ENCODE results near the gene CALHM5. TPM values are rescaled to one million over a fixed set of nuclear protein-coding genes. Genes with fewer than 3 reads are reported as not detected.

Gene CALHM5
- total RNA-seq, 2 donors from 2014 or later = 0.20 to 0.37 TPM

GRCh38 chr6:116563830-116564229, 52.4 kb downstream of the CALHM5 start:
- H3K9me3 ChIP-seq = no peaks in the 10 kb centered on the region
- DNase-seq = no peak
- TF ChIP-seq, protein P1, sequence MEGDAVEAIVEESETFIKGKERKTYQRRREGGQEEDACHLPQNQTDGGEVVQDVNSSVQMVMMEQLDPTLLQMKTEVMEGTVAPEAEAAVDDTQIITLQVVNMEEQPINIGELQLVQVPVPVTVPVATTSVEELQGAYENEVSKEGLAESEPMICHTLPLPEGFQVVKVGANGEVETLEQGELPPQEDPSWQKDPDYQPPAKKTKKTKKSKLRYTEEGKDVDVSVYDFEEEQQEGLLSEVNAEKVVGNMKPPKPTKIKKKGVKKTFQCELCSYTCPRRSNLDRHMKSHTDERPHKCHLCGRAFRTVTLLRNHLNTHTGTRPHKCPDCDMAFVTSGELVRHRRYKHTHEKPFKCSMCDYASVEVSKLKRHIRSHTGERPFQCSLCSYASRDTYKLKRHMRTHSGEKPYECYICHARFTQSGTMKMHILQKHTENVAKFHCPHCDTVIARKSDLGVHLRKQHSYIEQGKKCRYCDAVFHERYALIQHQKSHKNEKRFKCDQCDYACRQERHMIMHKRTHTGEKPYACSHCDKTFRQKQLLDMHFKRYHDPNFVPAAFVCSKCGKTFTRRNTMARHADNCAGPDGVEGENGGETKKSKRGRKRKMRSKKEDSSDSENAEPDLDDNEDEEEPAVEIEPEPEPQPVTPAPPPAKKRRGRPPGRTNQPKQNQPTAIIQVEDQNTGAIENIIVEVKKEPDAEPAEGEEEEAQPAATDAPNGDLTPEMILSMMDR (IDR thresholded peaks at IDR 0.05) = no peak
- no peak overlapping the region for H3K4me3 ChIP-seq
- H3K27me3 ChIP-seq = no peaks in the 10 kb centered on the region
- intact Hi-C loops (cut with DNase I) = loop anchor here (2.0 kb wide), 1 partner anchor 277 kb away; no protein-coding TSS in a partner anchor
- no peak overlapping the region for H3K9ac ChIP-seq (ENCODE audit: low read depth in 2 of 2, low read length in 2 of 2)
- H3K36me3 ChIP-seq = no peaks in the 10 kb centered on the region
- no peaks in the 10 kb centered on the region for H3K4me1 ChIP-seq
- no peak overlapping the region for H3K27ac ChIP-seq

GRCh38 chr6:116564311-116564710, 52.9 kb downstream of the CALHM5 start:
- H3K9ac ChIP-seq (ENCODE audit: low read depth in 2 of 2, low read length in 2 of 2) = no peak overlapping the region
- H3K36me3 ChIP-seq = no peaks in the 10 kb centered on the region
- H3K27ac ChIP-seq = no peak overlapping the region
- intact Hi-C loops (cut with DNase I) = loop anchor here (2.0 kb wide), 1 partner anchor 278 kb away; no protein-coding TSS in a partner anchor
- no peaks in the 10 kb centered on the region for H3K9me3 ChIP-seq
- TF ChIP-seq, protein P1 (IDR thresholded peaks at IDR 0.05) = no peak
- no peak overlapping the region for H3K4me3 ChIP-seq
- no peaks in the 10 kb centered on the region for H3K27me3 ChIP-seq
- no peaks in the 10 kb centered on the region for H3K4me1 ChIP-seq
- DNase-seq = no peak

- Histone ChIP-seq H3K9ac (ENCODE audit: low read depth in 2 of 2, low read length in 2 of 2) (no peak overlapping the region), H3K4me3 (peak overlapping the region; percentile 13)
- intact Hi-C loops (cut with DNase I) = loop anchor here (2.0 kb wide), 1 partner anchor 278 kb away; no protein-coding TSS in a partner anchor
Observed at GRCh38 chr6:116564921-116565872, 53.8 kb downstream of the CALHM5 start.

GRCh38 chr6:116568111-116568510, 56.7 kb downstream of the CALHM5 start:
- DNase-seq = no peak
- Histone ChIP-seq H3K4me1 (peaks cover 14% of the 10 kb centered on the region), H3K9me3 (no peaks in the 10 kb centered on the region), H3K27ac (no peak overlapping the region), H3K27me3 (no peaks in the 10 kb centered on the region), H3K9ac (ENCODE audit: low read depth in 2 of 2, low read length in 2 of 2) (no peak overlapping the region), H3K36me3 (no peaks in the 10 kb centered on the region), H3K4me3 (no peak overlapping the region)
- intact Hi-C loops (cut with DNase I) = no loop called here
- TF ChIP-seq, protein P1 (IDR thresholded peaks at IDR 0.05) = no peak

More at GRCh38 chr6:116564921-116565872, 53.8 kb downstream of the CALHM5 start:
- TF ChIP-seq, protein P1 (IDR thresholded peaks at IDR 0.05) = no peak
- Histone ChIP-seq H3K36me3 (no peaks in the 10 kb centered on the region), H3K27me3 (no peaks in the 10 kb centered on the region), H3K9me3 (no peaks in the 10 kb centered on the region), H3K27ac (no peak overlapping the region), H3K4me1 (peaks cover 2% of the 10 kb centered on the region)
- DNase-seq = no peak

DNA sequence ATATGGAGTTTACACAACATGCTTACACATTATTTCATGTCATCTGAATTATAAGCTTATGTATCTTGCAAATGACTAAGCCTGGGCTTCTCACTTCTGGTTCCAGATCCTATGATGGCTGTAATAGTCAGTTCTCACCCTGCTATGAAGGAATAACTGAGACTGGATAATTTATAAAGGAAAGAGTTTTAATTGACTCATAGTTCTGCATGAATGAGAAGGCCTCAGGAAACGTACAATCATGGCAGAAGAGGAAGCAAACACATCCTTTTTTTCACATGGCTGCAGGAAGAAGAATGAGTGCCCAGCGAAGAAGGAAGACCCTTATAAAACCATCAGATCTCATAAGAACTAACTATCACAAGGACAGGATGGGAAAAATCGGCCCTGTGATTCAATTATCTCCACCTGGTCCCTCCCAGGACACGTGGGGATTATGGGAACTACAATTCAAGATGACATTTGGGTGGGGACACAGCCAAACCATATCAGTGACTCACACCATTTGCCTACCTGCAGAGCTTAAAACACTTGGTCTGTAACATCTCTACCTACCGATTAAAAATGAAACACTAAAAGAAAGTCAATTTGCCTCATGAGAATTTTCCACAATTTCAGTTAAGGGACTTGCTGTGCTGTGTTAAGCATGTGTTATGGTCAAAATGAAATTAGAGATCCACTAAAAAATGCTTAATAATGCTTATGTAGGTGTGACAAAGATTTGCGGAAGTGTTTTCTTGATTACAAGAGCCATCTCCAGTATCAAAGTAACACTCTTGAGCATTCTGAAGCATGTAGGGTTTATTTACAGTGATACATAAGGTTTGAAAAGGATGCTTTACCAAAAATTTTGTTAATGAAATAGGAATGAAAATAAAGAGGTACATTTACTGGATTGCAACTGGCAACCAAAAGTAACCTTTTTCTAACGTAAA, 57.6 kb downstream of the CALHM5 start:
- intact Hi-C loops (cut with DNase I) = no loop called here
- peaks cover 15% of the 10 kb centered on the region for H3K4me1 ChIP-seq
- no peaks in the 10 kb centered on the region for H3K36me3 ChIP-seq
- no peaks in the 10 kb centered on the region for H3K27me3 ChIP-seq
- no peak overlapping the region for H3K27ac ChIP-seq
- no peak overlapping the region for H3K4me3 ChIP-seq
- no peak overlapping the region for H3K9ac ChIP-seq (ENCODE audit: low read depth in 2 of 2, low read length in 2 of 2)
- no peaks in the 10 kb centered on the region for H3K9me3 ChIP-seq
- TF ChIP-seq, protein P1 (IDR thresholded peaks at IDR 0.05) = no peak
- DNase-seq = no peak
